Fibroblast of skin of left biceps (primary cell): ENCODE measurements around the gene BTRC.
"Not testable (repeated sequence)": the region's sequence is repeated elsewhere in the genome, so short reads cannot be mapped to it uniquely, and the experiment has no call there.

Source experiments
- DNase-seq, 2 experiments: peaks; one replicate each; pipeline ENCODE4 v3.0.0-alpha.2; 2013; ENCODE audit warnings: low read depth in 2 of 2

BTRC gene

GRCh38 chr10:101353692-101354327, at the start of gene BTRC:
Gene BTRC (plus strand): TSS chr10:101354165. CDS start chr10:101354181, 16 bp downstream.
- peak; percentile 97 to 98 for DNase-seq

- DNase-seq, result no peak
Measured at GRCh38 chr10:101304316-101304715, 49.6 kb upstream of the BTRC start.

GRCh38 chr10:101305320-101306241, 48.4 kb upstream of the BTRC start:
- no peak for DNase-seq

GRCh38 chr10:101308051-101308450, 45.9 kb upstream of the BTRC start:
- DNase-seq, result no peak

- no peak for DNase-seq
Measured at GRCh38 chr10:101310529-101311184, 43.3 kb upstream of the BTRC start.

- DNase-seq, result no peak
Measured at GRCh38 chr10:101311185-101312066, 42.5 kb upstream of the BTRC start.

GRCh38 chr10:101319241-101319915, 34.6 kb upstream of the BTRC start:
- no peak for DNase-seq

- no peak for DNase-seq
Measured at GRCh38 chr10:101321073-101321472, 32.9 kb upstream of the BTRC start.

GRCh38 chr10:101322266-101323108, 31.5 kb upstream of the BTRC start:
- DNase-seq, result no peak

- DNase-seq, result no peak
Measured at GRCh38 chr10:101323495-101323894, 30.5 kb upstream of the BTRC start.

GRCh38 chr10:101327454-101327853, 26.5 kb upstream of the BTRC start:
- DNase-seq, result not testable (repeated sequence)

GRCh38 chr10:101329341-101330032, 24.5 kb upstream of the BTRC start:
- DNase-seq, result no peak

- DNase-seq, result no peak
Measured at GRCh38 chr10:101330231-101330630, 23.7 kb upstream of the BTRC start.

GRCh38 chr10:101330631-101331225, 23.2 kb upstream of the BTRC start:
- peak; percentile 12 to 19 for DNase-seq

- DNase-seq, result no peak
Measured at GRCh38 chr10:101331956-101332355, 22.0 kb upstream of the BTRC start.

- DNase-seq, result not testable (repeated sequence)
Measured at GRCh38 chr10:101334259-101334658, 19.7 kb upstream of the BTRC start.

- DNase-seq, result no peak
Measured at GRCh38 chr10:101336382-101336781, 17.6 kb upstream of the BTRC start.

GRCh38 chr10:101337836-101338235, 16.1 kb upstream of the BTRC start:
- no peak for DNase-seq

GRCh38 chr10:101341438-101341837, 12.5 kb upstream of the BTRC start:
- DNase-seq, result no peak
